Measurements from ENCODE around the gene HRH3. TPM values are rescaled to one million over a fixed set of nuclear protein-coding genes. Genes with fewer than 3 reads are reported as not detected.

Gene HRH3
- total RNA-seq, 1 experiment from 2014 or later, result not detected

DNA sequence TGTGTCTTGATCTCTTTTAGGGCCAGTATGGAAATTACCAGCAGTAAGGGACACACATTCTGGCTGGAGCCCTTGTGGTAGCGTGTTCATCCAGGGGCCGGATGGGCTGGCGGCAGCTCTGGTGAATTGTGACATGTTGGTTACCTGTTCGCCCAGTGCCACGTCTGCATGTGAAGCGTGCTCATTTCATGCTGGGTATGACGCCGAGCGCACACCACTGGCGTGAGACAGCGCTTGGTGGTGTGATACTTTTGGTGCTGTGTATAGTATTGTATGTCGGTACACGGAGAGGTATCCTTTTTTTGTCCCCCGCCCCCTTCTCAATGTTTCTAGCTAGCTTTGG, 40.9 kb downstream of the HRH3 start:
- ChIA-PET POLR2A (ENCODE audit: unreplicated experiment) (no interaction called here), CTCF (no interaction called here)
- Histone ChIP-seq H3K9me3 (ENCODE audit: insufficient read depth, low read depth) (no peaks in the 10 kb centered on the region), H3K4me1 (replicated peaks; ENCODE audit: insufficient read depth) (peaks cover 17% of the 10 kb centered on the region), H3K9me2 (ENCODE audit: insufficient read depth) (no peaks in the 10 kb centered on the region), H4K20me1 (ENCODE audit: insufficient read depth) (no peaks in the 10 kb centered on the region), H3K4me3 (no peak overlapping the region), H3K27ac (no peak overlapping the region), H3K36me3 (ENCODE audit: low read depth) (0 out of 2 replicates have a peak, but pooled peaks cover 7% of the 10 kb centered on the region), H2AFZ (no peak overlapping the region), H3K4me2 (no peak overlapping the region), H3K27me3 (ENCODE audit: insufficient read depth, low read depth) (no peaks in the 10 kb centered on the region), H3K79me2 (ENCODE audit: low read depth) (peaks cover 21% of the 10 kb centered on the region), H3F3A (ENCODE audit: insufficient read depth, low read depth) (peaks cover 21% of the 10 kb centered on the region; the same call in 1 of the 2 replicates)
- DNase-seq, result no peak
- intact Hi-C loops (cut with micrococcal nuclease; ENCODE audit: unreplicated experiment), result no loop called here
- no TSS peak for BruUV-seq (replicated peaks)
- TF ChIP-seq, protein P1, sequence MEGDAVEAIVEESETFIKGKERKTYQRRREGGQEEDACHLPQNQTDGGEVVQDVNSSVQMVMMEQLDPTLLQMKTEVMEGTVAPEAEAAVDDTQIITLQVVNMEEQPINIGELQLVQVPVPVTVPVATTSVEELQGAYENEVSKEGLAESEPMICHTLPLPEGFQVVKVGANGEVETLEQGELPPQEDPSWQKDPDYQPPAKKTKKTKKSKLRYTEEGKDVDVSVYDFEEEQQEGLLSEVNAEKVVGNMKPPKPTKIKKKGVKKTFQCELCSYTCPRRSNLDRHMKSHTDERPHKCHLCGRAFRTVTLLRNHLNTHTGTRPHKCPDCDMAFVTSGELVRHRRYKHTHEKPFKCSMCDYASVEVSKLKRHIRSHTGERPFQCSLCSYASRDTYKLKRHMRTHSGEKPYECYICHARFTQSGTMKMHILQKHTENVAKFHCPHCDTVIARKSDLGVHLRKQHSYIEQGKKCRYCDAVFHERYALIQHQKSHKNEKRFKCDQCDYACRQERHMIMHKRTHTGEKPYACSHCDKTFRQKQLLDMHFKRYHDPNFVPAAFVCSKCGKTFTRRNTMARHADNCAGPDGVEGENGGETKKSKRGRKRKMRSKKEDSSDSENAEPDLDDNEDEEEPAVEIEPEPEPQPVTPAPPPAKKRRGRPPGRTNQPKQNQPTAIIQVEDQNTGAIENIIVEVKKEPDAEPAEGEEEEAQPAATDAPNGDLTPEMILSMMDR (conservative IDR thresholded peaks at IDR 0.05), result no peak
- no peak for TF ChIP-seq EZH2 (IDR thresholded peaks at IDR 0.05; ENCODE audit: low read depth)

- H2AFZ ChIP-seq, result no peak overlapping the region
- 0 out of 2 replicates have a peak, but pooled peaks cover 7% of the 10 kb centered on the region for H3K36me3 ChIP-seq (ENCODE audit: low read depth)
- no TSS peak for BruUV-seq (replicated peaks)
- no peak overlapping the region for H3K27ac ChIP-seq
- H3F3A ChIP-seq (ENCODE audit: insufficient read depth, low read depth), result peaks cover 21% of the 10 kb centered on the region; the same call in 1 of the 2 replicates
- TF ChIP-seq EZH2 (IDR thresholded peaks at IDR 0.05; ENCODE audit: low read depth), result no peak
- TF ChIP-seq, protein P1 (conservative IDR thresholded peaks at IDR 0.05), result no peak
- no peak for DNase-seq
- H3K27me3 ChIP-seq (ENCODE audit: insufficient read depth, low read depth), result no peaks in the 10 kb centered on the region
- CTCF ChIA-PET, result no interaction called here
- H3K79me2 ChIP-seq (ENCODE audit: low read depth), result peaks cover 15% of the 10 kb centered on the region
- POLR2A ChIA-PET (ENCODE audit: unreplicated experiment), result no interaction called here
- peaks cover 12% of the 10 kb centered on the region for H3K4me1 ChIP-seq (replicated peaks; ENCODE audit: insufficient read depth)
- H3K9me2 ChIP-seq (ENCODE audit: insufficient read depth), result no peaks in the 10 kb centered on the region
- H3K4me3 ChIP-seq, result no peak overlapping the region
- H3K4me2 ChIP-seq, result no peak overlapping the region
- H3K9me3 ChIP-seq (ENCODE audit: insufficient read depth, low read depth), result no peaks in the 10 kb centered on the region
- H4K20me1 ChIP-seq (ENCODE audit: insufficient read depth), result no peaks in the 10 kb centered on the region
- intact Hi-C loops (cut with micrococcal nuclease; ENCODE audit: unreplicated experiment), result no loop called here
These were observed 41.5 kb downstream of the HRH3 start for GRCh38 chr20:62178316-62179161.

GRCh38 chr20:62177307-62177706, 42.8 kb downstream of the HRH3 start:
- no peak overlapping the region for H3K4me3 ChIP-seq
- BruUV-seq (replicated peaks), result no TSS peak
- H3K9me3 ChIP-seq (ENCODE audit: insufficient read depth, low read depth), result no peaks in the 10 kb centered on the region
- H3K4me1 ChIP-seq (replicated peaks; ENCODE audit: insufficient read depth), result peaks cover 12% of the 10 kb centered on the region
- H3K4me2 ChIP-seq, result no peak overlapping the region
- no peak for DNase-seq
- H3K27me3 ChIP-seq (ENCODE audit: insufficient read depth, low read depth), result no peaks in the 10 kb centered on the region
- ChIA-PET POLR2A (ENCODE audit: unreplicated experiment) (no interaction called here), CTCF (no interaction called here)
- no peaks in the 10 kb centered on the region for H3K9me2 ChIP-seq (ENCODE audit: insufficient read depth)
- H3K79me2 ChIP-seq (ENCODE audit: low read depth), result peaks cover 7% of the 10 kb centered on the region
- H3K27ac ChIP-seq, result no peak overlapping the region
- intact Hi-C loops (cut with micrococcal nuclease; ENCODE audit: unreplicated experiment), result no loop called here
- no peak overlapping the region for H2AFZ ChIP-seq
- H4K20me1 ChIP-seq (ENCODE audit: insufficient read depth), result no peaks in the 10 kb centered on the region
- H3F3A ChIP-seq (ENCODE audit: insufficient read depth, low read depth), result peaks cover 21% of the 10 kb centered on the region; the same call in 1 of the 2 replicates
- TF ChIP-seq, protein P1 (conservative IDR thresholded peaks at IDR 0.05), result no peak
- TF ChIP-seq EZH2 (IDR thresholded peaks at IDR 0.05; ENCODE audit: low read depth), result no peak
- 0 out of 2 replicates have a peak, but pooled peaks cover 7% of the 10 kb centered on the region for H3K36me3 ChIP-seq (ENCODE audit: low read depth)
